Spinal cord (tissue), 10 donors: Measurements from ENCODE around the gene TBC1D9B. TPM values are rescaled to one million over a fixed set of nuclear protein-coding genes. Genes with fewer than 3 reads are reported as not detected.
"Not testable (repeated sequence)": the region's sequence is repeated elsewhere in the genome, so short reads cannot be mapped to it uniquely, and the experiment has no call there.

Source experiments
- DNase-seq, 6 donors: peaks; one replicate each; pipeline versions ENCODE4 v3.0.0 to v3.0.0-alpha.2; 2013 to 2015; ENCODE audit warnings: low spot score in 6 of 6, low read depth in 4 of 6
- H3K27ac ChIP-seq: one replicate; pipeline ENCODE4 v1.5.1; 2013; ENCODE audit warnings: low read depth, low read length, control low read depth
- H3K27me3 ChIP-seq: one replicate; pipeline ENCODE4 v1.6.1; 2013; ENCODE audit warnings: low read length; ENCODE audit not compliant: control insufficient read depth, insufficient read depth
- H3K36me3 ChIP-seq: one replicate; pipeline ENCODE4 v1.6.1; 2013; ENCODE audit warnings: low read length; ENCODE audit not compliant: control insufficient read depth, insufficient read depth
- H3K4me1 ChIP-seq: one replicate; pipeline ENCODE4 v1.6.1; 2013; ENCODE audit warnings: low read length; ENCODE audit not compliant: control insufficient read depth, insufficient read depth
- H3K4me3 ChIP-seq: one replicate; pipeline ENCODE4 v1.5.1; 2013; ENCODE audit warnings: low read depth, low read length, control low read depth
- H3K9me3 ChIP-seq: one replicate; pipeline ENCODE4 v1.6.1; 2013; ENCODE audit warnings: low read length; ENCODE audit not compliant: control insufficient read depth, insufficient read depth
- WGBS: methylation state at CpG from one replicate; pipeline ENCODE4 v1.1.5; 2013; ENCODE audit warnings: missing lambda C conversion rate; ENCODE audit not compliant: insufficient coverage; 5-methylcytosine and 5-hydroxymethylcytosine counted together
- polyA plus RNA-seq, 2 donors: library from polyadenylated mRNA; unstranded; fragments of 120-200 nt; gene quantifications; one replicate each; pipeline ENCODE4 v1.2.1, GENCODE V29; 2013; ENCODE audit not compliant: insufficient read length in 2 of 2
- total RNA-seq, 2 donors: library from RNA; depleted of rRNA in 1 of 2; stranded (reverse); fragments of 120-200 nt in 1 of 2; fragments of >200 nt in 1 of 2; gene quantifications; one replicate each; pipeline versions ENCODE4 v1.2.3 to v1.2.4, GENCODE V29; 2013 to 2014
- donor health status: healthy.

TBC1D9B gene
- total and polyA plus RNA-seq, 4 donors, result 46.0 to 124 (median 75.1) TPM

- H3K9me3 ChIP-seq, result no peaks in the 10 kb centered on the region
- peaks cover 15% of the 10 kb centered on the region for H3K4me1 ChIP-seq
- WGBS, result 87% methylated on average over 4 of the region's 8 CpGs
- no peak overlapping the region for H3K27ac ChIP-seq
- peaks cover 38% of the 10 kb centered on the region for H3K36me3 ChIP-seq
- no peak for DNase-seq
- H3K4me3 ChIP-seq, result no peak overlapping the region
- no peaks in the 10 kb centered on the region for H3K27me3 ChIP-seq
Observed at GRCh38 chr5:179854356-179854755, 53.3 kb downstream of the TBC1D9B start.

GRCh38 chr5:179852993-179853547, 54.6 kb downstream of the TBC1D9B start:
- Histone ChIP-seq H3K27me3 (no peaks in the 10 kb centered on the region), H3K4me3 (no peak overlapping the region), H3K27ac (no peak overlapping the region), H3K9me3 (no peaks in the 10 kb centered on the region), H3K4me1 (peaks cover 12% of the 10 kb centered on the region), H3K36me3 (peaks cover 39% of the 10 kb centered on the region)
- no peak for DNase-seq
- 100% methylated on average over 2 of the region's 8 CpGs for WGBS

- DNase-seq, result no peak
- Histone ChIP-seq H3K9me3 (peaks cover 5% of the 10 kb centered on the region), H3K27me3 (no peaks in the 10 kb centered on the region), H3K4me3 (no peak overlapping the region), H3K4me1 (no peaks in the 10 kb centered on the region), H3K27ac (no peak overlapping the region), H3K36me3 (peaks cover 80% of the 10 kb centered on the region)
- WGBS, result 92% methylated on average over 9 of the region's 9 CpGs
Observed at GRCh38 chr5:179841621-179842020, 66.1 kb downstream of the TBC1D9B start.

- Histone ChIP-seq H3K36me3 (peaks cover 80% of the 10 kb centered on the region), H3K9me3 (peaks cover 5% of the 10 kb centered on the region), H3K4me1 (no peaks in the 10 kb centered on the region), H3K4me3 (no peak overlapping the region), H3K27me3 (no peaks in the 10 kb centered on the region), H3K27ac (no peak overlapping the region)
- DNase-seq, result no peak
- 95% methylated on average over 17 of the region's 17 CpGs for WGBS
Observed at GRCh38 chr5:179840766-179841165, 66.9 kb downstream of the TBC1D9B start.

- 96% methylated on average over 11 of the region's 11 CpGs for WGBS
- Histone ChIP-seq H3K27ac (no peak overlapping the region), H3K36me3 (peaks cover 80% of the 10 kb centered on the region), H3K9me3 (peaks cover 5% of the 10 kb centered on the region), H3K27me3 (no peaks in the 10 kb centered on the region), H3K4me1 (no peaks in the 10 kb centered on the region), H3K4me3 (no peak overlapping the region)
- no peak for DNase-seq
Observed at GRCh38 chr5:179840321-179840720, 67.4 kb downstream of the TBC1D9B start.

- Histone ChIP-seq H3K27ac (no peak overlapping the region), H3K9me3 (peaks cover under 1% of the 10 kb centered on the region), H3K27me3 (no peaks in the 10 kb centered on the region), H3K4me1 (no peaks in the 10 kb centered on the region), H3K4me3 (no peak overlapping the region), H3K36me3 (peaks cover 81% of the 10 kb centered on the region)
- WGBS, result 84% methylated on average over 11 of the region's 16 CpGs
- no peak for DNase-seq
Observed at GRCh38 chr5:179839328-179840256, 68.1 kb downstream of the TBC1D9B start.

- no peaks in the 10 kb centered on the region for H3K4me1 ChIP-seq
- H3K36me3 ChIP-seq, result peaks cover 83% of the 10 kb centered on the region
- no peaks in the 10 kb centered on the region for H3K9me3 ChIP-seq
- 89% methylated on average over 11 of the region's 15 CpGs for WGBS
- DNase-seq, result no peak
- H3K4me3 ChIP-seq, result no peak overlapping the region
- H3K27ac ChIP-seq, result no peak overlapping the region
- H3K27me3 ChIP-seq, result no peaks in the 10 kb centered on the region
Observed at GRCh38 chr5:179837076-179838011, 70.4 kb downstream of the TBC1D9B start.

GRCh38 chr5:179836225-179837019, 71.3 kb downstream of the TBC1D9B start:
- no peak for DNase-seq
- no peak overlapping the region for H3K4me3 ChIP-seq
- 94% methylated on average over 16 of the region's 19 CpGs for WGBS
- H3K27me3 ChIP-seq, result no peaks in the 10 kb centered on the region
- H3K9me3 ChIP-seq, result no peaks in the 10 kb centered on the region
- H3K4me1 ChIP-seq, result no peaks in the 10 kb centered on the region
- H3K36me3 ChIP-seq, result peaks cover 83% of the 10 kb centered on the region
- no peak overlapping the region for H3K27ac ChIP-seq

GRCh38 chr5:179834871-179835270, 72.8 kb downstream of the TBC1D9B start:
- H3K36me3 ChIP-seq, result peaks cover 85% of the 10 kb centered on the region
- H3K4me3 ChIP-seq, H3K27me3 ChIP-seq, H3K27ac ChIP-seq, DNase-seq, H3K4me1 ChIP-seq, H3K9me3 ChIP-seq: not testable (repeated sequence)
- no CpG with 5 or more reads among the region's 28 CpGs for WGBS
